ENCODE results near the gene PICK1. TPM values are rescaled to one million over a fixed set of nuclear protein-coding genes. Genes with fewer than 3 reads are reported as not detected.

Gene PICK1
- total RNA-seq, 1 donor from 2014 or later, result 22.9 TPM

- H3K36me3 Mint-ChIP-seq (ENCODE audit: low read depth, unreplicated experiment), result peaks cover 11% of the 10 kb centered on the region
- no peak for FAIRE-seq
Observed at GRCh38 chr22:38068641-38069371, 11.6 kb downstream of the PICK1 start.

GRCh38 chr22:38069372-38070249 lies 12.4 kb downstream of the PICK1 start:
- Mint-ChIP-seq H3K4me1 (ENCODE audit: low read depth, unreplicated experiment) (no peaks in the 10 kb centered on the region), H3K27ac (ENCODE audit: unreplicated experiment) (no peak overlapping the region), H3K9me3 (ENCODE audit: unreplicated experiment) (no peaks in the 10 kb centered on the region), H3K36me3 (ENCODE audit: low read depth, unreplicated experiment) (peaks cover 10% of the 10 kb centered on the region), H3K4me3 (ENCODE audit: unreplicated experiment) (no peak overlapping the region), H3K27me3 (ENCODE audit: low read depth, unreplicated experiment) (no peaks in the 10 kb centered on the region)
- H3K36me3 ChIP-seq (ENCODE audit: insufficient read depth, low read length), result no peaks in the 10 kb centered on the region
- H3K4me2 ChIP-seq (ENCODE audit: low read length), result no peak overlapping the region
- no peak overlapping the region for H3K27ac ChIP-seq (ENCODE audit: low read depth, low read length)
- no peak for FAIRE-seq
- H3K4me3 ChIP-seq (ENCODE audit: insufficient read depth, low read depth, low read length), result no peak overlapping the region
- H2AFZ ChIP-seq (ENCODE audit: low read depth, low read length), result no peak overlapping the region
- no peak for TF ChIP-seq EZH2 (IDR thresholded peaks at IDR 0.05; ENCODE audit: insufficient read depth, low read length)
- peak; percentile 21 for TF ChIP-seq CTCF (IDR thresholded peaks at IDR 0.05; ENCODE audit: insufficient read depth, low read depth, low read length)
- H3K79me2 ChIP-seq (ENCODE audit: insufficient read depth, low read length), result no peaks in the 10 kb centered on the region
- H4K20me1 ChIP-seq (ENCODE audit: insufficient read depth, low read length), result no peaks in the 10 kb centered on the region
- DNase-seq (ENCODE audit: low read depth), result no peak
- no peaks in the 10 kb centered on the region for H3K4me1 ChIP-seq (ENCODE audit: insufficient read depth, low read length)
- no peaks in the 10 kb centered on the region for H3K27me3 ChIP-seq (ENCODE audit: insufficient read depth, low read length)
- H3K9ac ChIP-seq (ENCODE audit: low read length), result no peak overlapping the region
- no peaks in the 10 kb centered on the region for H3K9me3 ChIP-seq (ENCODE audit: insufficient read depth, low read depth, low read length)

More at GRCh38 chr22:38068641-38069371, 11.6 kb downstream of the PICK1 start:
- Mint-ChIP-seq H3K27ac (ENCODE audit: unreplicated experiment) (no peak overlapping the region), H3K27me3 (ENCODE audit: low read depth, unreplicated experiment) (no peaks in the 10 kb centered on the region), H3K4me3 (ENCODE audit: unreplicated experiment) (no peak overlapping the region), H3K9me3 (ENCODE audit: unreplicated experiment) (no peaks in the 10 kb centered on the region), H3K4me1 (ENCODE audit: low read depth, unreplicated experiment) (no peaks in the 10 kb centered on the region)
- H3K27ac ChIP-seq (ENCODE audit: low read depth, low read length), result no peak overlapping the region
- H3K36me3 ChIP-seq (ENCODE audit: insufficient read depth, low read length), result no peaks in the 10 kb centered on the region
- TF ChIP-seq EZH2 (IDR thresholded peaks at IDR 0.05; ENCODE audit: insufficient read depth, low read length) (no peak), CTCF (IDR thresholded peaks at IDR 0.05; ENCODE audit: insufficient read depth, low read depth, low read length) (no peak)
- no peaks in the 10 kb centered on the region for H3K4me1 ChIP-seq (ENCODE audit: insufficient read depth, low read length)
- no peaks in the 10 kb centered on the region for H3K9me3 ChIP-seq (ENCODE audit: insufficient read depth, low read depth, low read length)
- DNase-seq (ENCODE audit: low read depth), result no peak
- H2AFZ ChIP-seq (ENCODE audit: low read depth, low read length), result no peak overlapping the region
- no peak overlapping the region for H3K9ac ChIP-seq (ENCODE audit: low read length)
- H3K79me2 ChIP-seq (ENCODE audit: insufficient read depth, low read length), result no peaks in the 10 kb centered on the region
- H3K4me2 ChIP-seq (ENCODE audit: low read length), result no peak overlapping the region
- H3K27me3 ChIP-seq (ENCODE audit: insufficient read depth, low read length), result no peaks in the 10 kb centered on the region
- H3K4me3 ChIP-seq (ENCODE audit: insufficient read depth, low read depth, low read length), result no peak overlapping the region
- no peaks in the 10 kb centered on the region for H4K20me1 ChIP-seq (ENCODE audit: insufficient read depth, low read length)

Measured in astrocyte (in vitro differentiated cells and primary cell).